ENCODE results near the gene SNTG2.

Gene SNTG2

DNA sequence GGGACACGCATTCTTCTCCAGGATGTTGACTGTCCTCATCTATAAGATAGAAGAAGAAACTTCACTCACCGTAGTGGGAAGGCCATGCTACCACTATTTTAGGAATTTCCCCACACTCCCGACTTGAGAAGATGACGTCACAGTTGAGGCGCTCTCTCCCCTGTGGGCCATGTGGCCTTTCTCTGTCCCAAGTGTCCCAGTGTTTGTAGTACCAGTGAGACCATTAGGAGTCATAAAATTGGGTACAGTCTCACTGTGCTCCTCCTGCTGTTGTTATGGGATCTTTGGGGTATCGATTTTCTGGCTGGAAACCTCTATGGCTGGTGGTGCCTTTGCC lies 7.2 kb upstream of the SNTG2 start:
- DNase-seq (ENCODE audit: low read depth) = no peak
- no peak overlapping the region for H3K4me3 ChIP-seq (ENCODE audit: low read depth, low read length)
- TF ChIP-seq, protein P1, sequence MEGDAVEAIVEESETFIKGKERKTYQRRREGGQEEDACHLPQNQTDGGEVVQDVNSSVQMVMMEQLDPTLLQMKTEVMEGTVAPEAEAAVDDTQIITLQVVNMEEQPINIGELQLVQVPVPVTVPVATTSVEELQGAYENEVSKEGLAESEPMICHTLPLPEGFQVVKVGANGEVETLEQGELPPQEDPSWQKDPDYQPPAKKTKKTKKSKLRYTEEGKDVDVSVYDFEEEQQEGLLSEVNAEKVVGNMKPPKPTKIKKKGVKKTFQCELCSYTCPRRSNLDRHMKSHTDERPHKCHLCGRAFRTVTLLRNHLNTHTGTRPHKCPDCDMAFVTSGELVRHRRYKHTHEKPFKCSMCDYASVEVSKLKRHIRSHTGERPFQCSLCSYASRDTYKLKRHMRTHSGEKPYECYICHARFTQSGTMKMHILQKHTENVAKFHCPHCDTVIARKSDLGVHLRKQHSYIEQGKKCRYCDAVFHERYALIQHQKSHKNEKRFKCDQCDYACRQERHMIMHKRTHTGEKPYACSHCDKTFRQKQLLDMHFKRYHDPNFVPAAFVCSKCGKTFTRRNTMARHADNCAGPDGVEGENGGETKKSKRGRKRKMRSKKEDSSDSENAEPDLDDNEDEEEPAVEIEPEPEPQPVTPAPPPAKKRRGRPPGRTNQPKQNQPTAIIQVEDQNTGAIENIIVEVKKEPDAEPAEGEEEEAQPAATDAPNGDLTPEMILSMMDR (IDR thresholded peaks at IDR 0.05; ENCODE audit: insufficient read depth, low read depth, low read length, missing control alignments) = no peak

DNA sequence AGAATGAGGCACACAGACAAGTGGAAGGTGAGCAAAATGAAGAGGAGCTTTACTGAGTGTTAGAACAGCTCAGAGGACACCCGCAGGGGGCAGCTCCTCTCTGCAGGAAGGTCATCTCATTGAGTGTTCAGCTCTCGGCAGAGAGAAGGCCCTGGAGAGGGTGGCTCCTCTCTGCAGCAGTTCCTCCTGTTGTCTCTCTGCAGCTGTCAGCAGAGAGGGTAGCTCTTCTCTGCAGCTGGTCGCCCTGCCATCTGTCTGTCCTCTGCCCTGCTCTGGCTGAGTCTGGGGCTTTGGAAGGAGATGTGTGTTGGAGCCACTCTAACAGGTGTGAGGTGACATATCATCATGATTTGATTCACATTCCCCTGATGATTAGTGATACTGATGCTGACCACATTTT lies 6.8 kb upstream of the SNTG2 start:
- H3K4me3 ChIP-seq (ENCODE audit: low read depth, low read length) = no peak overlapping the region
- TF ChIP-seq, protein P1 (IDR thresholded peaks at IDR 0.05; ENCODE audit: insufficient read depth, low read depth, low read length, missing control alignments) = no peak
- no peak for DNase-seq (ENCODE audit: low read depth)

DNA sequence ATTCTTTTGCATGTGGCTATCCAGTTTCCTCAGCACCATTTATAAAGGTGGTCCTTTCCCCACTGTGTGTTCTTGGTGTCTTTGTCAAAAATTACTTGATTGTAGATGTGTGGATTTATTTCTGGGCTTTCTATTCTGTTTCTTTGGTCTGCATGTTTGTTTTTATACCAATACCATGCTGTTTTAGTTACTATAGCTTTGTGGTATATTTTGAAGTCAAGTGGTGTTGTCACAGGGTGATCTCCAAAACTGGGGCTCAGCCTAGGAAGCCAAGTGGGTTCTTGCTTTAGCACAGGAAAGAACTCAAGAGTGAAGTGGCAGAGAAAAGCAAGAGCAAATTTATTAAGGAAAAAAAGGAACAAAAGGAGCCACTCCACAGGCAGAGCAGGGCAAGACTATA lies 6.0 kb upstream of the SNTG2 start:
- TF ChIP-seq, protein P1 (IDR thresholded peaks at IDR 0.05; ENCODE audit: insufficient read depth, low read depth, low read length, missing control alignments) = no peak
- H3K4me3 ChIP-seq (ENCODE audit: low read depth, low read length) = no peak overlapping the region
- DNase-seq (ENCODE audit: low read depth) = no peak

DNA sequence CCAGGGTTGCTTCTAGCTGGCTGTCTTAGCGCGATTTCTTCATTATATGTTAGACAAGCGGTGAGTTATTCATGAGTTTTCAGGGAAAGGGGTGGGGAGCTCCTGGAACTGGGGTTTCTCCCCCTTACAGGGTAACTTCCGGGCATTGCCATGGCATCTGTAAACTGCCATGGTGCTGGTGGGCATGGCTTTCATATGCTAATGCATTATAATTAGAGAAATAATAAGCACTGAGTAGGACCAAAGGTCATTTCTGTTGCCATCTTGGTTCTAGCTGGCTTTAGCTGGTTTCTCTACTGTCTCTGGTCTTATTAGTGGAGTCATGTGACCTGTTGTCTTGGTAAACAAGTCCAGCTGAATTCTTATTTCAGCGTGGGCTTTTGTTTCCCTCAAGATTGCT lies 5.5 kb upstream of the SNTG2 start:
- no peak for DNase-seq (ENCODE audit: low read depth)
- H3K4me3 ChIP-seq (ENCODE audit: low read depth, low read length) = no peak overlapping the region
- TF ChIP-seq, protein P1 (IDR thresholded peaks at IDR 0.05; ENCODE audit: insufficient read depth, low read depth, low read length, missing control alignments) = no peak

DNA sequence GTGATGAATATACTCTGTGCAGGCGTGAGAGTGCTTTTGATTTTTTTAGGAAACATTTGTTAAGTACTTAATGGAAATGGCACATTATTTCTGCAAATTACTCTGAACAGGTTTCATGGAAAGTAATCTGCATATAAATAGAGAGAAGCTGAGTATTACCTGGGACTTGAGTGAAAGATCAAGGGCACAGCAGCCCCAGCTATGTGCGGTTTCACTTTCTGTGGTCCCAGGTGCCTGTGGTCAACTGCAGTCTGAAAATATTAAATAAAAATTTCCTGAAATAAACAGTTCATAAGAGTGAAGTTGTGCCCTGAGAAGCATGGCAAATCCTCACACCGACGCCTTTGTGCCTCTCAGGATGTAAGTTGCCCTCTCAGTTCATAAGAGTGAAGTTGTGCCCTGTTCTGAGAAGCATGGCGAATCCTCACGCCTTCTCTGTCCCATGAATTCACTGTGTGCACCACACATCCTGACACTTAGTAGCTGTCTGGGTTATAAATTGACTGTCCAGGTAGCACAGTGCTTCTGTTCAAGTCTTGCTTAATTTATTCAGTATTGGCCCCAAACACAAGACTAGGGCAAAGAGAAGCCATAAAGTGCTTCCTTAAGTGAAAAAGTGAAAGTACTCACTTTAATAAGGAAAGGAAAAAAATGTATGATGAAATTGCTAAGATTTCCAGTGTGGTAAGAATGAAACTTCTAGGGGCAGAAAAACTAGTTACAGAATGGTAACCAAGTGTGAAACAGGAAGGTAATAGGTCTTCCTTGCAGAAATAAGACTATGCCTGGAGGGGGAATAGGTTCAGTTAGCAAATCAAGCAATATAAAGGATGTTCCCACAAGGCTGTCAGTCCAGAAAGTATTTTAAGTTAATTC lies 4.3 kb upstream of the SNTG2 start:
- DNase-seq (ENCODE audit: low read depth) = peak; percentile 10
- TF ChIP-seq, protein P1 (IDR thresholded peaks at IDR 0.05; ENCODE audit: insufficient read depth, low read depth, low read length, missing control alignments) = no peak
- H3K4me3 ChIP-seq (ENCODE audit: low read depth, low read length) = no peak overlapping the region

DNA sequence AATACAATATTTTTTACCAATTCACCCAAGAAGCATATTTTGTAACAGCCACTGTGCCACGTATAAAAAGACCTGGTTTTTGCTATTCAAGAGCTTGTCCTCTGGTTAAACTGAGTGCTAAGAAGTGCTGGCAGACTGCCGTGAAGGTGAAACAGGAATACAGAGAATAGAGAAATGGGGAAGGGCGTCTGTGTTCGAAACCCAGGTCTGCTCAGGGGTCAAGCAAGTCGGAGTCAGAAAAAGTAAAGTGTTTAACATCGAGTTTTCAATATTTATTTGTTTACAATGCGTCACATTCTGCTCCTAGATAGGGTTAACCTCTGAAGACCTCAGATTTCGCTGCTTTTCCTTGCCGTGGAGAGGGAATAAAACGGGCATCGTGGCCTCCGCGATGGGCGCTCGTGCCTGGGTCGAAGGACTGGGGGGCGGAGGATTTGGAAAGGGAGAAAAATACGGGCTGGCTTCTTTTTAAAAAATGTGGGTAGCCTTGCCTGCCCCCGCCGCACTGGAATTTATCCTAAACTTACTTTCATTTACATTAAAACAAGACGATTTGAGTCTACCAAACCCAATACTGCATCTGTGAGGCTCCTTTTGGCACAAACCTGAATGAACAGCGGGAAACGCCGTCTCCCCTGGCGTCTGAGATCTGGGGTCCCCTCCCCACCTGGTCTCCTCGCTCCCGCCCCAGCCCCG lies 1.1 kb upstream of the SNTG2 start:
- no peak overlapping the region for H3K4me3 ChIP-seq (ENCODE audit: low read depth, low read length)
- no peak for DNase-seq (ENCODE audit: low read depth)

More for the DNA sequence above, 1.1 kb upstream of the SNTG2 start:
- TF ChIP-seq, protein P1 (IDR thresholded peaks at IDR 0.05; ENCODE audit: insufficient read depth, low read depth, low read length, missing control alignments) = no peak

All from GM12865 (cell line).